Ramos (cell line): ENCODE results near the gene CRTC2.
"Not testable (repeated sequence)": the region's sequence is repeated elsewhere in the genome, so short reads cannot be mapped to it uniquely, and the experiment has no call there.

Experiments used
- in situ Hi-C: fragments of 300-500 bp; cut with MboI; formaldehyde crosslinking; loops from one replicate; pipeline ENCODE4 v1.14.3; 2022; ENCODE audit warnings: low sequenced_read_pairs; ENCODE audit not compliant: unreplicated experiment

CRTC2 gene

GRCh38 chr1:153933430-153933829, 25.0 kb downstream of the CRTC2 start:
- in situ Hi-C loops, result no loop called here

- in situ Hi-C loops, result no loop called here
Measured at GRCh38 chr1:153932156-153933131, 26.0 kb downstream of the CRTC2 start.

- in situ Hi-C loops, result no loop called here
Measured at GRCh38 chr1:153929981-153930948, 28.1 kb downstream of the CRTC2 start.

GRCh38 chr1:153929426-153929825, 29.0 kb downstream of the CRTC2 start:
- in situ Hi-C loops, result no loop called here

- in situ Hi-C loops, result no loop called here
Measured at GRCh38 chr1:153928791-153929341, 29.5 kb downstream of the CRTC2 start.

GRCh38 chr1:153928245-153928644, 30.2 kb downstream of the CRTC2 start:
- in situ Hi-C loops, result no loop called here

- in situ Hi-C loops, result no loop called here
Measured at GRCh38 chr1:153926405-153926804, 32.0 kb downstream of the CRTC2 start.

- in situ Hi-C loops, result no loop called here
Measured at GRCh38 chr1:153922972-153923925, 35.2 kb downstream of the CRTC2 start, which contains the start of gene GATAD2B. Gene GATAD2B (minus strand): TSS chr1:153922972. CDS start chr1:153828347, 94,625 bp downstream.

- in situ Hi-C loops, result no loop called here
Measured at GRCh38 chr1:153922076-153922971, 36.1 kb downstream of the CRTC2 start.

GRCh38 chr1:153921803-153922075, 36.7 kb downstream of the CRTC2 start:
- in situ Hi-C loops, result no loop called here

- in situ Hi-C loops, result no loop called here
Measured at GRCh38 chr1:153921080-153921802, 37.2 kb downstream of the CRTC2 start.

- in situ Hi-C loops, result no loop called here
Measured at GRCh38 chr1:153919876-153920852, 38.2 kb downstream of the CRTC2 start.

GRCh38 chr1:153916297-153916696, 42.1 kb downstream of the CRTC2 start:
- in situ Hi-C loops, result no loop called here

- in situ Hi-C loops, result no loop called here
Measured at GRCh38 chr1:153912349-153912748, 46.1 kb downstream of the CRTC2 start.

- in situ Hi-C loops, result not testable (repeated sequence)
Measured at GRCh38 chr1:153910560-153910959, 47.9 kb downstream of the CRTC2 start.

- in situ Hi-C loops, result no loop called here
Measured at GRCh38 chr1:153908071-153908470, 50.3 kb downstream of the CRTC2 start.

- in situ Hi-C loops, result no loop called here
Measured at GRCh38 chr1:153907134-153907533, 51.3 kb downstream of the CRTC2 start.
